CD4-positive, alpha-beta T cell treated with Interleukin-15 for 1 hour (primary cell): ENCODE measurements around the gene ZBTB5.

Experiments used
- DNase-seq: peaks from one replicate; pipeline ENCODE4 v3.0.0-alpha.2; 2020

Gene ZBTB5

GRCh38 chr9:37422289-37423104, 42.8 kb downstream of the ZBTB5 start, which contains the start of gene GRHPR:
GRHPR (plus strand) TSS chr9:37422696; CDS start chr9:37422751, 55 bp downstream.
- DNase-seq, result peak; percentile 83

DNA sequence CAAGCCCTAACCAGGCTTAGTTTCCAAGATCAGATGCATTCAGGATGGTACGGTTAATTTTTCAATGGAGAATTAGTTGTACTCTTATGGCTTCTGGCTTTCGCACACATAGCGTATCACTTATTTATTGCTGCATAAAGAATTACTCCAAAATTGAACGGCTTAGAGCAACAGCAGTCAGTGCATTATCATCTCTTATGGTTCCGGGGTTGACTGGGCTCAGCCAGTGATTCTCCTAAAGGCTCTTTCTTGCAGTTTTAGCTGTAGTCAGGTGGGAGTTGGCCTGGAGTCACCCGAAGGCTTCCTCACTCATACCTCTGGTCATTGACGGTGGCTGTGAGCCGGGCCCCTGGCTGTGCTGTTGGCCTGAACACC, 43.3 kb downstream of the ZBTB5 start:
- DNase-seq, result no peak

GRCh38 chr9:37420271-37421215, 44.7 kb downstream of the ZBTB5 start:
- DNase-seq, result no peak

GRCh38 chr9:37419204-37419603, 46.0 kb downstream of the ZBTB5 start:
- no peak for DNase-seq

DNA sequence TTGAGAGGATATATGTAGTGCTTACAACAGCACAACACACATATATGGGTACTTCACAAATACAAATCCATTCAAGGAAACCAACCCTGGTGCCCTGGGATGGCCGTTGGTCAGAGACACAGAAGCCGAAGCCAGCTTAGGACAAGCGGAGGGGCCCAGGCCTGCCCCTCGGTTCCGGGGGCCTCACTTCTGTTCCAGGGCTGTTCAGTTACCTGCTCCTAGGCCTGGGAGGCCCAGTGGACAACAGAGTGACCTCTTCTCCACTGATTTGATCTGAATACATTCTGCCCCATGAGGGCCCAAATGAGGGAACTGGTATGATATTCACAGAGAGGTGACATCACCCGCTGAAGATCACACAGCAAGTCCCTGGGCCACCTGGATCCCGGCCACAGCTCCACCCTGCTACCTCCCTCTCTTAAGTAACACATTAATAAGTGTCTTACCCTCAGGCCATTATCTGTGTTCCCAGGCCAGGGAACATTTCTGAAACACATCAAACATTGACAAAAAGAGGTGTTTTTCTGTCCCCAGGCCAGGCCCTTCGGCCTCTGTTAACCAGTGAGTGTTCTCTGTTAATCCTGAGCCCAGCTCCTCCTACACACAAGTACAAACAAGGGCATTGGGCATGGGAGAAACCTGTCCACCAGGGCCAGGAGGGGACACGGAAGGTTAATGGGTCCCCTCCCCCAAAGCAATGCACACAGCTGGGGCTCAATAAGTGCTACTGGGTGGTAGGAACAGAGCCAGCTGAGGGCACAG, 47.2 kb downstream of the ZBTB5 start:
- no peak for DNase-seq

GRCh38 chr9:37417252-37417803, 47.9 kb downstream of the ZBTB5 start:
- DNase-seq, result no peak

GRCh38 chr9:37415011-37415719, 50.1 kb downstream of the ZBTB5 start:
- peak; percentile 66 for DNase-seq

DNA sequence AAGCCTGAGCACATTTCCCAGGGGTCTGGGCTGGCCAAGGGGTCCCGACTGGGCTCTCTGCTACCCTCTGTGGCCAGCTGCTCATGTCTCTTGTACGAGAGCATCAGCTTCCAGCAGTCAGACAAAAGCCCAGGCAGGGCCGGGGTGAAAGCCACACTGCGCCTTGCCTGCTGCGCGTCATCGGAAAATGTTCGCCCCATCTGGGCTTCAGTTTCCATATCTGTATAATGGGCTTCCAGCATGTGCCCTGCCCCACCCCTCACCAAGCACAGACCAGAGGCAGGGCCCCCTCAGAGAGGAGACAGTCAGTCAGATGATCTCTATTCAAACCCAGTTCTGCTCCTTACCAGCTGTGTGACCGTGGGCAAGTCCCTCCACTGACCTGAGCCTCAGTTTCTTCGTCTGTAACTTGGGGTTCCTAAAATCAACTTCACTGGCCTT, 50.7 kb downstream of the ZBTB5 start:
- DNase-seq, result no peak

DNA sequence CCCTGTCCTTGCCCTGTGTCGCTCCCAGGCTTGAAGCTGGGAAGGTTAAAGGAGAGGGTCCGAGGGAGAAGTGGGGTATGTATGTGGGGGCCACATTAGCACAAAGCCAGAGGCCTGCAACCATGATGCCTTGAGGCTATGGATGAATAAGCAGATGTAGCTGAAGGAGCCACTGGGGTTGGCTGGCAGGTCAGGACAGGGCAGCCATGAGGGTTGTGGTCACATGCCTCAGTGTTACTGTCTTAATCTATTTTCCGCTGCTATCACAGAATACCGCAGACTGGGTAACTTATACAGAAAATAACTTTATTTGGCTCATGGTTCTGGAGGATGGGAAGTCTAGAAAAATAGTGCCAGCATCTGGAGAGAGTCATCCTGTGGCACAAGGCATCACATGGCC, 51.9 kb downstream of the ZBTB5 start:
- no peak for DNase-seq

DNA sequence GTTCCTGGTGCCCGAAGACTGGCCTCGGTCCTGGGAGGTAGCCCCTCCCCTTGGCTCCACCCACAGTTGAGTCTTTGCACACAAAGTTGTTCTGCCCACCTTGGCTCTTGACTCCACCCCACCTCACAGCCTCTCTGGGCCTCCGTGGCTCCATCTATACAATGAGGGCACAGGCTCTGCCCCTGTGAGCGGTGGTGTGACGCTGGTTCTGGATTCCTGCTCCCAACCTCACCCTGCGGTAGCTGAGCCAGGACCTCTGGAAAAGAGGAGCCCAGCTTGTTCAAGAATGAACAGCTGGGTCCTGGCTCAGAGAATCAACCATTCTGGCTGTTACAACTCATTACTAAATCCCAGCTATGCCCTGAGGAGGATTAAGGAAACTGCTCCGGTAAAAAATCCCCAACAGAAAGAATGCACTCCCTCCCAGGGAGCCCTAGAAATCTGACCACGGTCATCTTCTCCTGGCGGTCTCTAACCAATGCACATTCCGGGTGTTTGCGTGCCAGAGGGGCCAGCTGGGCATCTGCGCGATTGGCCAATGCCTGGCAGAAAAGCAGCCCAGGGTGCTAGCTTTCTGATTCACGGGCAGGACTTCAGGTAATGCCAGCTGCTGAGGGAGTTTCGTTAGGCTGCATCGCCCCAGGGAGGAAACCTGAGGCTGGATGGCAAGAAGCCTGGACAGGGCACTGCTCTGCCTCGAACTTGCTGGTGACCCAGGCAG, 52.7 kb downstream of the ZBTB5 start:
- DNase-seq, result no peak

- DNase-seq, result no peak
Observed at GRCh38 chr9:37410969-37411785, 54.1 kb downstream of the ZBTB5 start.

DNA sequence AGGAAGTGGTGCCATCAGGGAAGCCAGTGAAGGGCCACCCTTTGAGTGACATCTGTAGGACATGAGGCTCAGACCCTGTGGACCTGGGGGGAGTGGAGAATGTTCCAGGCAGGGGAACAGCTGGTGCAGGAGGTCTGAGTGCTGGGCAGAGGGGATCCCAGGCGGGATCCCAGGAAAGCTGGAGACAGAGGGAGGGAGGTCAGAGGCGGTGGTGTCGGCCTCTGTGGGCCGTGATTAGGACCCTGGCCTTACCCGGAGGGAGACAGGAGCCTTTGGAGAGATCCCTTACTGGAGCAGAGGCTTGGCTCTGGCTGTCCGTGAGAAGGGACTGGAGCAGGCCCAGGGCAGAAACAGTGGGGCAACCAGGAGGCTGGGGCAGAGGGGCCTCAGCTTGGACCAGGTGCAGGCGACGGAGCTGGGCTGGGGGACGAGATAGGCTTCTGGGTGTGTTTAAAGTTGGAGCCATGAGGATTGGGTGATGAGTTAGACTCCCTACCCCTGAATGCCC, 54.8 kb downstream of the ZBTB5 start:
- no peak for DNase-seq

DNA sequence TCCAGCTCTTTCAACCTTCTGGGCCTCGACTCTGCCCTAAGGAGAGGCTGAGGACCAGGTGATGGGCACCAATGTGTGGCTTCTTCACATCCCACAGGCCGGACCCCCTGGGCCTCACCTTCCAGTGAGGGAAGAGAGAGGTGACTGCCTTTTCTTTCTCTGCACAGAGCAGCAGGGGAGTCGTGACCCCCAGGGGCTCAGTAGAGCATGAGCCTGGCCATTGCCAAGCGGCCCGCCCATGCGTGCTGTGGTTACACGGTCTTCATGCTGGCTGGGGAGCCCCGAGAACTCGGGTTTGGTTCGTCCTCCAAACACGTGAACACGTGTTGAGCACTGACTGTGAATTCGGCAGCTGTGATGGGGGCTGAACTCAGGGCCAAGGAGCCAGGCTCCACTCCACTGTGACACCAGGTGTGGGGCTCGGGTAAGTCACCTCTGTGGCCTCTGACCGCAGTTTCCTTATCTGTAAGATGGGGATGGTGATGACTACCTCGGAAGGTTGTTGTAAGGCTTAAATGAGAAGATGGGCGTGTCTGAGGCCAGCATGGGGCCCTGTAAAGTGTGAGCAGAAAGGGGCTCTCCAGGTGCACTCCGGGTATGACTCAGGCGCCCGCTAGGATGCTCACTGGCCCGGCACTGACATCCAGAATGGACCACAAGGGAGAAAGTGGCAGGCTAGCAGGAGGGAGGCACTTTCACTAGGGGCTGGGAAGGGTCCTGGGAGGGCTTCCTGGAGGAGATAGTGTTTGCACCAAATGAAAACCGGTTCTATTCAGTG, 56.1 kb downstream of the ZBTB5 start:
- peak; percentile 90 for DNase-seq

DNA sequence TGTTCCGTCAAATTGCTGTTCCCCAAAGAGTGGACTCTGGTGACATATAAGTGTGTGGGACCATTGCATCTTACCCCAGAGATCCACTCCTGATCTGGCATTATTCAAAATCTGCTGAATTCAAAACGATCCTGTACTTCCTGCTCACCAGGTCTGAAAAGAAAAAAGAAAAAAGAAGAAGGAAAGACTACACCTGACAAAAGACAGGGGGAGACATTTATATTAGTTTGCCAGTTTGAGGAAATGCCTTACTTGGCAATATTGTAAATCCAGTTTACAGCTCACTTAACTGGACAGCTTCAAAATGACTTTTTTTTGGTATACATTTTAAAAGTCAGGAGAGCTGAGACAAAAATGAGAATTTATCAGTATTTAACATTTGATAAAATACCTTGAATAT, 57.8 kb downstream of the ZBTB5 start:
- no peak for DNase-seq

DNA sequence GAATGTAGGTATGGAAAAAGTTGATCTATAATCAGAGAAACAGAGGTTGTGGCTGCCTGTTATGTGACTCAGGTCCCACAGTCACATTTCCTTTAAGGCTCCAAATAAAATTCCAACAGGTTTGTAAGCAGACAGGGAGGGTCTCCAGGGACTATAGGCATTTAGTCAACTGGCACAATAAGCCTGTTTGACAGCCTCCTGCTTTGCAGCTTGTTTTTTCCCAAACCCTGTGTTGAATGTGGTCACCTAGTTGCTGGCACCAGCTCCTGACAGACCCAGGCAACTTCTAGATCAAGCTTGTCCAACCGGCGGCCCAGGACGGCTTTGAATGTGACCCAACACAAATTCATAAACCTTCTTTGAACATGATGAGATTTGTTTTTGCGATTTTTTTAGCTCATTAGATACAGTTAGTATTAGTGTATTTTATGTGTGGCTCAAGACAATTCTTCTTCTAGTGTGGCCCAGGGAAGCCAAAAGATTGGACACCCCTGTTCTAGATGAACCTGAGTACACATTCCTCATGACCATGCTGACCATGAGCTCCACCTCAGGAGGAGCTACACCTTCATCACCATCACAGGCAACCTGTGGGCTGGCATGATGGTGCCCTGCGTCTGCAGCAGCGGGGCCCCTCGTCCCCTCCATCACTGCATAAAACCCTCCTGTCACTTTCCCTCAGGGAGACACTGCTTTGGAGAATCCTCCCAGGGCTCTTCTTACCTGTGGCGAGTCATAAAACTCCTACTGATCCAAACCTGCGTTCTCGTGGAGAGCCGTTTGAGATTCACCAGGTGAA, 58.4 kb downstream of the ZBTB5 start:
- no peak for DNase-seq

DNA sequence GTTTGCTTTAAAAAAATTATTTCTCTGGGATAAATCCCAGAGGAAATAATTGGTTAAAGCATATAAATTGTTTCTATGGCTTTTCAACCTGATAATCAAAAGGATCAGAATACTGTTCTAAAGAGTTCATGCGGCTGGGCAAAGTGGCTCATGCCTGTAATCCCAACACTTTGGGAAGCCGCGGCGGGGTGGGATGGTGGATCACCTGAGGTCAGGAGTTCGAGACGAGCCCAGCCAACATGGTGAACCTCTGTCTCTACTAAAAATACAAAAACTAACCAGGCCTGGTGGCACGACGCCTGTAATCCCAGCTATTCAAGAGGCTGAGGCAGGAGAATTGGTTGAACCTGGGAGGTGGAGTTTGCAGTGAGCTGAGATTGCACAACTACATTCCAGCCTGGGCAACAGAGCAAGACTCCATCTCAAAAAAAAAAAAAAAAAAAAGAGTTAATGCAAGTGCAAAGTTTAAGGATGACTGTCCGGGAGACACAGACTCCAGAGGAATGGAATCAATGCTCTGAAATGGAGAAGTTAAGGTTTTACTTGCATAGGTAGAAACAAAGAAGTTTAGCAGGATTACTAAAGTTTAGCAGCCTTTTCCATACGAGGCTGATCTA, 59.4 kb downstream of the ZBTB5 start:
- no peak for DNase-seq

- no peak for DNase-seq
Observed at GRCh38 chr9:37405350-37405749, 59.9 kb downstream of the ZBTB5 start.

DNA sequence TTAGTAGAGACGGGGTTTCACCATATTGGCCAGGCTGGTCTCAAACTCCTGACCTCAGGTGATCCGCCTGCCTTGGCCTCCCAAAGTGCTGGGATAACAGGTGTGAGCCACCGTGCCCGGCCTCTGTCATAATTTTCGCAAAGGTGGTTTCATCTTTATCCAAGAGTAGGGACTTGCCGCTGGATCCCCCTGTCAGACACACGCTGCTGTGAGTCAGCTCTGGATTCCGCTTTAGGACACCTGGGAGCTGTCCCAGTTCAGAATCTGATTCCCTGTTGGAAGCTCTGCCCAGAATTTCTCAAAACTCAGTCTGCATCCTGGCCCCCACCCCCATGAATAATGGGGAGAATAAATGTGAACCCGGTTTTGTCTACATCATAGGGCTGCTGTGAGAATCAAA, 60.7 kb downstream of the ZBTB5 start:
- DNase-seq, result no peak
